GM12873 (cell line): Measurements from ENCODE around the gene MEGF6.
A peak's percentile ranks its signal among the peaks of the same experiment; 100 is the strongest.

ENCODE experiments used
- CTCF ChIP-seq: IDR thresholded peaks from 2 replicates; pipeline ENCODE4 v1.5.1; 2012; ENCODE audit warnings: low read depth, mild to moderate bottlenecking, moderate library complexity, low read length, control low read depth; ENCODE audit not compliant: insufficient read depth; ENCODE audit errors: missing control alignments

Gene MEGF6

GRCh38 chr1:3454811-3455618 is 156.3 kb downstream of the MEGF6 start:
- no peak for TF ChIP-seq CTCF

- TF ChIP-seq CTCF: no peak
Measured at GRCh38 chr1:3453891-3454810, 157.2 kb downstream of the MEGF6 start, which contains the start of gene ARHGEF16. Gene ARHGEF16 (plus strand): TSS chr1:3454665. CDS start chr1:3463085, 8,420 bp downstream.

DNA sequence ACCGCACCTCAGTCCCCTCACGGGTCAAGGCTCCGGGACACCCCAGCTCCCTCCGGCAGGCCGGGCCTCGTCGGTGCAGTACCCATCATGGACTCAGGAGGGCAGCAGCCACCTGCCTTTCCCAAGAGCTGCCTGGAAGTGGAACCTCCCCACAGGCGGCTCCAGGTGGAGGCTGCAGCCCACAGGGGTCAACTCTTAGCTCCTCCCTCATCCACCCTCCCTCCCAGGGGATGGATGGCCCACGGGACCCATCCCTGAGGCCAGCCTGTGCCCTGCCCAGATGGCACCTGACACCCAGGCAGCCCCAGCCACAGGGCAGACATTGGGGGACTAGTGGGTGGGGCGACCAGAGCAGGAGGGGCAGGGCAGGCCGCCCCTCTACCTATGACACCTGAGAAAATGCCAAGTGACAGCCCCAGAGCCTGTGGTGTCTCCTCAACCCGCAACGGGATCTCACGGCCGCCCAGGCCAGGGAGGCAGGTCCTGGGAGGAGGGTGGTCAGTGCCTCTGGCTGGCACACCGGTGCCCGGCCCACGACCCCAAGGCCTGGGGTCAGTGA is 158.0 kb downstream of the MEGF6 start:
- peak; percentile 92 for TF ChIP-seq CTCF

DNA sequence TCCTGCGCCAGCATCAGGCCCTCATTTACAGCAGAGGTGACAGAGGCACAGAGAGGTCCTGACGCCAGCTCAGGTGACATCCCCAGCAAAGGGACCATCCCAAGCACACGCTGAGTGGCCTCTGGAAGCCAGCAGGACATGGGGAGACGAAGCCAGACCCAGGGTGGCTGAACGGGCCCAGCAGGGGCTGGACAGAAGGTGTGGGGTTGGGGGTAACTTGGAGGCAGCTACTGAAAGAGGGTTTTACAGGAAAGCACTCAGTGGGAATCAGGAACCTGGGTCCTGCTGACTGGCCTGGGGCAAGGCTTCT is 158.5 kb downstream of the MEGF6 start:
- TF ChIP-seq CTCF: no peak

- TF ChIP-seq CTCF: no peak
Measured at GRCh38 chr1:3451994-3452865, 159.1 kb downstream of the MEGF6 start.

GRCh38 chr1:3450983-3451382 is 160.3 kb downstream of the MEGF6 start:
- TF ChIP-seq CTCF: no peak
